GM19238 (cell line): ENCODE measurements around the gene HECTD4.
"Not testable (repeated sequence)": the region's sequence is repeated elsewhere in the genome, so short reads cannot be mapped to it uniquely, and the experiment has no call there.

Source experiments
- DNase-seq: peaks from one replicate; pipeline ENCODE4 v3.0.0; 2011; ENCODE audit warnings: low spot score; ENCODE audit not compliant: insufficient read length

HECTD4 gene

DNA sequence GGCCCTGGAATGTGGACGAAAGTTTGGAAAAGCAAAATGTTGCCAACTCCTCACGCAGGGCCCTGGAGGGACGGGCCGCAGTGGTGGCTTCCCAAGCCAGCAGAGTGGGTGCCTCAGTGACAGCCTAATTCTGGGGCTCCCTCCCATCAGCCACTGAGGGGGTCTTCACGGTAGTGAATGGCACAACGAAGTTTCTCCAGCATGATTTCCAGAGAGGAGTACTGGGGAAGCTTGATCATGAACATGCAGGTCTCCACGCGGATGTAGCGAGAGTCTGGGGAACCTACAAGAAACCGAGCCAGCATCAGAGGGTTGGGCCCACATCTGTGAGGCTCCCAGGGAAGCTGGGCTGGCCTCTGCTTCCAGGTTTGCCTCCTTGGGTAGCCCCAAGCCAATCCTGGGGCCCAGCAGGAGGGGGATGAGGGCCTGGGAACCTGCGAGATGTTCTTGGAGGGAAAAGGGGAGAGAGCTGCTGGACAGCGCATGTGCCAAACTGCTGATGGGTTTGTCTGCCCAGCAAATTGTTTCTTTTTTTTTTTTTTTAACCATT, 219.9 kb downstream of the HECTD4 start:
- DNase-seq: no peak

- no peak for DNase-seq
Observed at GRCh38 chr12:112161711-112162110, 220.5 kb downstream of the HECTD4 start.

- no peak for DNase-seq
Observed at GRCh38 chr12:112160611-112161010, 221.6 kb downstream of the HECTD4 start.

DNA sequence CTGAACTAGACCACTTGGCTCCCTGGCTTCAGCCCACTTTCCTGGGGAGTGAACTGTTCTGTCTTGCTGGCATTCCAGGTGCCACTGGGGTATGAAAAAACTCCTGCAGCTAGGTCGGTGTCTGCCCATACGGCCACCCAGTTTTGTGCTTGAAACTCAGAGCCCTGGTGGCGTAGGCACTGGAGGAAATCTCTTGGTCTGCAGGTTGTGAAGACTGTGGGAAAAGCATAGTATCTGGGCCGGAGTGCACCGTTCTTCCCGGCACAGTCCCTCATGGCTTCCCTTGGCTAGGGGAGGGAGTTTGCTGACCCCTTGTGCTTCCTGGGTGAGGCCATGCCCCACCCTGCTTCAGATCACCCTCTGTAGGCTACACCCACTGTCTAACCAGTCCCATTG, 223.1 kb downstream of the HECTD4 start:
- no peak for DNase-seq

DNA sequence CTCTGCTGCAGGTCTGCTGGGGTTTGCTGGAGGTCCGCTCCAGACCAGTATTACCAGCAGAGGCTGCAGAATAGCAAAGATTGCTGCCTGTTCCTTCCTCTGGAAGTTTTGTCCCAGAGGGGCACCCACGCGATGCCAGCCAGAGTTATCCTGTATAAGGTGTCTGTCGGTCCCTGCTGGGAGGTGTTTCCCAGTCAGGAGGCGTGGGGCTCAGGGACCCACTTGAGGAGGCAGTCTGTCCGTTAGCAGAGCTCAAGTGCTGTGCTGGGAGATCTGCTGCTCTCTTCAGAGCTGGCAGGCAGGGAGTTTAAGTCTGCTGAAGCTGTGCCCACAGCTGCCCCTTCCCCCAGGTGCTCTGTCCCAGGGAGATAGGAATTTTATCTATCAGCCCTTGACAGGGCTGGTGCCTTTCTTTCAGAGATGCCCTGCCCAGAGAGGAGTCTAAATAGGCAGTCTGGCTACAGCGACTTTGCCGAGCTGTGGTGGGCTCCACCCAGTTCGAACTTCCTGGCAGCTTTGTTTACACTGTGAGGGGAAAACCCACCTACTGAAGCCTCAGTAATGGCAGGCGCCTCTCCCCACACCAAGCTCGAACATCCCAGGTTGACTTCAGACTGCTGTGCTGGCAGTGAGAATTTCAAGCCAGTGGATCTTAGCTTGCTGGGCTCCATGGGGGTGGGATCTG, 223.6 kb downstream of the HECTD4 start:
- DNase-seq: not testable (repeated sequence)

- DNase-seq: no peak
Observed at GRCh38 chr12:112153893-112154219, 228.4 kb downstream of the HECTD4 start.

DNA sequence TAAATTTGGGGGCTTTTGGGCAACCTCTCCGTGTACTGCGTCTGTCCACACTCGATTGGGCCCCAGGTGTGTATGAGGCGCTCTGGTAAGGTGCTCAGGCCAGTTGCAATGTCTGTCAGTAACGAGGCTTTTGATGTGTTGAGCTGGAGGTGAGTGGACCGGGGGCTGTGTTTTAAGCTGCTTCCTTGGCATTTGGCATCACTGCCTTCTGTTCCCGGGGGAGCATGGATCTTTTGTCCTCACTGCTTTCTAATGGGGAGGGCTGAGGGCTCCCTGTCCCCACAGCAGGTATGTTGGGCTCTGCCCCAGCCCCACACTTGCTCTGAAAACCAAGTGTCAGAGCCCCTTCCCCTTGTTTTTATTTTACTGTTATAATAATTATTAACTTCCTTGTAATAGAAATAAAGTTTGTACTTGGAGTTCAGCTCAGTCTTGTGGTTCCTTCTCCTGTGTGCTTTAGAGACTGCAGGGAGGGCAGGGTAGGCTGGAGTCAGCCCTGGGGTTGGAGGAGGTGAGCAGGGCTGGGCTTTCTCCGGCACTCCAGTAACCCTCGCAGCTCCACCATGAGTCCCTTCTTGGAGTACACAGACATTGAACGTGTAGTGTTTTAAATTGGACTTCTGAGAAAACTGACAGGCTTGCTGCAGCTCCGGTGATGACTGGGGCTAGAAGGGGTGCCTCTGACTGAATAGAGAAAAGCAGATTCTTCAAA, 228.9 kb downstream of the HECTD4 start:
- DNase-seq: no peak

GRCh38 chr12:112151766-112152541, 230.3 kb downstream of the HECTD4 start:
- DNase-seq: no peak

GRCh38 chr12:112149596-112149995, 232.6 kb downstream of the HECTD4 start:
- no peak for DNase-seq

- no peak for DNase-seq
Observed at GRCh38 chr12:112148031-112148513, 234.2 kb downstream of the HECTD4 start.

DNA sequence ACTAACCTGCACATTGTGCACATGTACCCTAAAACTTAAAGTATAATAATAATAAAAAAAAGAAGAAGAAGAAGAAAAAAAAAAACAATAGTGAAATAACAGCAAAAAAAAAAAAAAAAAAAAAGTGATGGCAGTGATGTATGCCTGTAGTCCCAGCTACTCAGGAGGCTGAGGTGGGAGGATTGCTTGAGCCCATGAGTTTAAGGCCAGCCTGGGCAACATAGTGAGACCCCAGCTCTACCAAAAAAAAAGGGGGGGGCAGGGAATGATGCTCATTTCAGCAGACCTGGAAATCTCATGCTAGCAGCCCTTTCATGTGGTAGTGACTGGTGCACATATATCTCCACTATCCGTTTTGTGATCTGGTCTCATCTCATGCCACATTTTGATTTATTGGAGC, 236.1 kb downstream of the HECTD4 start:
- DNase-seq: no peak

- no peak for DNase-seq
Observed at GRCh38 chr12:112140728-112141127, 241.5 kb downstream of the HECTD4 start.

- DNase-seq: no peak
Observed at GRCh38 chr12:112134731-112135130, 247.5 kb downstream of the HECTD4 start.

DNA sequence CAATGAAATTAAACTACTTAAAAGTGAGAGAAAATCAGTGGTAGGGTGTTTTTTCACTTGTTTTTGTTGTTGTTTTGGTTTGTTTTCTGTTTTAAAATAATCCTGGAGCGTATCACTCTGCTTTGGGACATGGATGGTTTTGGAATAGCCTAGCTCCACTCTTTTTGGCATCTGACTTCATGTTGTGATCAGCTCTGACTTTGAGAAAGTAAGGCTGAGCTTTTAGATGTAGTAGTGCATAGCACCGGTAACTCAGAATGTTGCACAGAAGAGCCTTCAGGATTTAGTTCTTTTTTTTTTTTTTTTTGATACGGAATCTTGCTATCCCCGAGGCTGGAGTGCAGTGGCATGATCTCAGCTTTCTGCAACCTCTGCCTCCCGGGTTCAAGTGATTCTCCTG, 248.8 kb downstream of the HECTD4 start:
- no peak for DNase-seq

- DNase-seq: no peak
Observed at GRCh38 chr12:112131686-112132085, 250.5 kb downstream of the HECTD4 start.

DNA sequence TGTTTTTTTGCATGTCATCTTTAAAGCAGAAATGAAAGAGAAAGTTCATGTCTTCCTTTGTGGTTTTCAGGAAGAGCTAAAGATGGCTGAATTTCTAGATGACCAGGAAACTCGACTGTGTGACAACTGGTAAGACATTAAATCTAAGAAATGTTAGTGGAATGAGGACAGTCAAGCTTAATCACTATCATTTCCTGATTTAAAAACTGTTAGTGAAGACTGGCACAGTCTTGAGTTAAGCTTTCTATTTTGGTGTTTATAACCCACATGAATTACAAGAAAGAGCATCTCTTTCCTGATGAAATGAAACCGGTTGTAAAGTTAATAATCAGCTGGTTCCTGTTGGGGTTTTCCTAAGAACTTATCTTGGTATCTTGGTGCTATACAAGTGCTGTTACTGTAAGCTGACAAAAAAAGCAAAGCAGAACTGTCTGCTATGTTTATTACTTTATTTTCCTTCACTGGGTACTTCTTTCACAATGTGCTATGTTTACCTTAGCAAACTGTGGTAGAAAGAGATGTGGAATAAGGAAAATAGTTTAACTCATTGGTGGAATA, 251.7 kb downstream of the HECTD4 start:
- DNase-seq: no peak

GRCh38 chr12:112126911-112127310, 255.3 kb downstream of the HECTD4 start:
- no peak for DNase-seq

DNA sequence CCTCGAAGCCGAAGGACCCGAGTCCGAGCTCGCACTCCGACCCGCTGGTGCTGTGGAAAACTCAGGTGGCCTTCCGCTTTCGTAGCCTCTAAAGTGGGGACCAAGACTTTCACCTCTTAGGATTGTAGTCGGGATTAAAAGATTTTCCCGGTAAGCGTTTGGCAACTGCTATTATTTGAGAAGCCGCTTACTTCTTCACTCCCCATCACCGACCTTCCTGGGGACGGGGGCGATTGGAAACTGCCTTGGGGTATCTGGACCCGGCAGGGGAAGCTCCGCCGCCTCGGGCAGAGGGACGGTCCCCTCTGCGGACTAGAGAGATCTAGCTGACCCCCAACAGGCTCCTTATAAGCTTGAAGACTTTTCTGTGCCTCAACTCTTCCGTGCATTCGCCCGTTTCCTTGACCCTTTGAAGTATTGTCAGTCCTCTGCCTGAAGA, 256.2 kb downstream of the HECTD4 start:
- no peak for DNase-seq

- DNase-seq: peak; percentile 97
Observed at GRCh38 chr12:112125250-112125999, 256.8 kb downstream of the HECTD4 start, which contains the start of gene TRAFD1. TSS of gene TRAFD1 (plus strand) at chr12:112125560. CDS start at chr12:112130523, 4,963 bp downstream.

GRCh38 chr12:112124918-112125249, 257.3 kb downstream of the HECTD4 start:
- DNase-seq: no peak
